Panc1 (cell line): ENCODE results near the gene NUDT22.

Experiments
- POLR2AphosphoS5 ChIP-seq: IDR thresholded peaks from 2 replicates; pipeline ENCODE4 v1.6.1; 2012; ENCODE audit warnings: mild to moderate bottlenecking, low read depth, low read length, moderate library complexity
- SIN3A ChIP-seq: IDR thresholded peaks from 2 replicates; pipeline ENCODE4 v1.6.1; 2012; ENCODE audit warnings: low read depth, mild to moderate bottlenecking, low read length, moderate library complexity, borderline replicate concordance; ENCODE audit not compliant: insufficient read depth
- TCF7L2 ChIP-seq: IDR thresholded peaks from 2 replicates; pipeline ENCODE4 v1.6.1; 2011; ENCODE audit warnings: mild to moderate bottlenecking, low read depth, low read length, inconsistent platforms
- TF ChIP-seq, protein P1 (sequence below): fragments of 450-650 bp; IDR thresholded peaks from 2 replicates; pipeline ENCODE4 v1.5.1; 2017; ENCODE audit warnings: mild to moderate bottlenecking
- TF ChIP-seq, protein P2 (sequence below), 2 experiments: IDR thresholded peaks; 2 replicates each; pipeline ENCODE4 v1.6.1; 2011 to 2012; ENCODE audit warnings: low read depth in 2 of 2, control low read depth in 1 of 2, low read length in 1 of 2, mild to moderate bottlenecking in 1 of 2, moderate library complexity in 1 of 2; ENCODE audit not compliant: insufficient read depth in 1 of 2

DNA sequence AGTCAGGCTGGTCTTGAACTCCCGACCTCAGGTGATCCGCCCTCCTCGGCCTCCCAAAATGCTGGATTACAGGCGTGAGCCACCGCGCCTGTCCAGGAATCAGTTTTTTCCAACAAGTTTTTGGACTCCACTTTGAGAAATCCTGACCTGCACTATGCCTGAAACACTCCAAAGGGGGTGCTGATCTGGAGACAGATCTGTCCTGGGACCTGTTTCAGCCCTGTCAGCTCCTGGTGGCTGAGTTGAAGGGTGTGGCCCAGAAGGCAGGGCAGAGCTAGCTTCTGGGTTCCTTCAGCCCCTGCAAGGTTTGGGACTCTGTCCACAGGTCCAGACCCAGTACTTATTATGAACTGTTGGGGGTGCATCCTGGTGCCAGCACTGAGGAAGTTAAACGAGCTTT lies 5.5 kb downstream of the NUDT22 start:
- TF ChIP-seq, protein P1, sequence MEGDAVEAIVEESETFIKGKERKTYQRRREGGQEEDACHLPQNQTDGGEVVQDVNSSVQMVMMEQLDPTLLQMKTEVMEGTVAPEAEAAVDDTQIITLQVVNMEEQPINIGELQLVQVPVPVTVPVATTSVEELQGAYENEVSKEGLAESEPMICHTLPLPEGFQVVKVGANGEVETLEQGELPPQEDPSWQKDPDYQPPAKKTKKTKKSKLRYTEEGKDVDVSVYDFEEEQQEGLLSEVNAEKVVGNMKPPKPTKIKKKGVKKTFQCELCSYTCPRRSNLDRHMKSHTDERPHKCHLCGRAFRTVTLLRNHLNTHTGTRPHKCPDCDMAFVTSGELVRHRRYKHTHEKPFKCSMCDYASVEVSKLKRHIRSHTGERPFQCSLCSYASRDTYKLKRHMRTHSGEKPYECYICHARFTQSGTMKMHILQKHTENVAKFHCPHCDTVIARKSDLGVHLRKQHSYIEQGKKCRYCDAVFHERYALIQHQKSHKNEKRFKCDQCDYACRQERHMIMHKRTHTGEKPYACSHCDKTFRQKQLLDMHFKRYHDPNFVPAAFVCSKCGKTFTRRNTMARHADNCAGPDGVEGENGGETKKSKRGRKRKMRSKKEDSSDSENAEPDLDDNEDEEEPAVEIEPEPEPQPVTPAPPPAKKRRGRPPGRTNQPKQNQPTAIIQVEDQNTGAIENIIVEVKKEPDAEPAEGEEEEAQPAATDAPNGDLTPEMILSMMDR = no peak
- TF ChIP-seq, protein P2, sequence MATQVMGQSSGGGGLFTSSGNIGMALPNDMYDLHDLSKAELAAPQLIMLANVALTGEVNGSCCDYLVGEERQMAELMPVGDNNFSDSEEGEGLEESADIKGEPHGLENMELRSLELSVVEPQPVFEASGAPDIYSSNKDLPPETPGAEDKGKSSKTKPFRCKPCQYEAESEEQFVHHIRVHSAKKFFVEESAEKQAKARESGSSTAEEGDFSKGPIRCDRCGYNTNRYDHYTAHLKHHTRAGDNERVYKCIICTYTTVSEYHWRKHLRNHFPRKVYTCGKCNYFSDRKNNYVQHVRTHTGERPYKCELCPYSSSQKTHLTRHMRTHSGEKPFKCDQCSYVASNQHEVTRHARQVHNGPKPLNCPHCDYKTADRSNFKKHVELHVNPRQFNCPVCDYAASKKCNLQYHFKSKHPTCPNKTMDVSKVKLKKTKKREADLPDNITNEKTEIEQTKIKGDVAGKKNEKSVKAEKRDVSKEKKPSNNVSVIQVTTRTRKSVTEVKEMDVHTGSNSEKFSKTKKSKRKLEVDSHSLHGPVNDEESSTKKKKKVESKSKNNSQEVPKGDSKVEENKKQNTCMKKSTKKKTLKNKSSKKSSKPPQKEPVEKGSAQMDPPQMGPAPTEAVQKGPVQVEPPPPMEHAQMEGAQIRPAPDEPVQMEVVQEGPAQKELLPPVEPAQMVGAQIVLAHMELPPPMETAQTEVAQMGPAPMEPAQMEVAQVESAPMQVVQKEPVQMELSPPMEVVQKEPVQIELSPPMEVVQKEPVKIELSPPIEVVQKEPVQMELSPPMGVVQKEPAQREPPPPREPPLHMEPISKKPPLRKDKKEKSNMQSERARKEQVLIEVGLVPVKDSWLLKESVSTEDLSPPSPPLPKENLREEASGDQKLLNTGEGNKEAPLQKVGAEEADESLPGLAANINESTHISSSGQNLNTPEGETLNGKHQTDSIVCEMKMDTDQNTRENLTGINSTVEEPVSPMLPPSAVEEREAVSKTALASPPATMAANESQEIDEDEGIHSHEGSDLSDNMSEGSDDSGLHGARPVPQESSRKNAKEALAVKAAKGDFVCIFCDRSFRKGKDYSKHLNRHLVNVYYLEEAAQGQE (IDR thresholded peaks at IDR 0.05; ENCODE audit: insufficient read depth in 1 of 2, low read depth in 2 of 2, low read length in 1 of 2) = no peak
- TF ChIP-seq TCF7L2 = no peak
- no peak for TF ChIP-seq POLR2AphosphoS5
- TF ChIP-seq SIN3A = no peak
